Right lobe of liver (tissue), 4 donors: Measurements from ENCODE around the gene SPOCK1.

ENCODE experiments used
- POLR2A ChIP-seq: fragments of 450-650 bp; IDR thresholded peaks from one replicate; pipeline ENCODE4 v1.6.1; 2017; ENCODE audit warnings: antibody characterized with exemption, mild to moderate bottlenecking
- TF ChIP-seq, protein P1 (sequence below), 4 donors: fragments of 200-600 bp in 3 of 4; fragments of 450-650 bp in 1 of 4; IDR thresholded peaks; one replicate each; pipeline versions ENCODE4 v1.5.1 to v1.8.0; 2016 to 2022; ENCODE audit warnings: antibody characterized with exemption in 4 of 4, mild to moderate bottlenecking in 2 of 4
- donor health status: DM: no; HTN: no; CAD: no.
- donor health status: DM: no; HTN: no; CAD: no.
- donor health status: DM: no; HTN: yes; CAD: no.

DNA sequence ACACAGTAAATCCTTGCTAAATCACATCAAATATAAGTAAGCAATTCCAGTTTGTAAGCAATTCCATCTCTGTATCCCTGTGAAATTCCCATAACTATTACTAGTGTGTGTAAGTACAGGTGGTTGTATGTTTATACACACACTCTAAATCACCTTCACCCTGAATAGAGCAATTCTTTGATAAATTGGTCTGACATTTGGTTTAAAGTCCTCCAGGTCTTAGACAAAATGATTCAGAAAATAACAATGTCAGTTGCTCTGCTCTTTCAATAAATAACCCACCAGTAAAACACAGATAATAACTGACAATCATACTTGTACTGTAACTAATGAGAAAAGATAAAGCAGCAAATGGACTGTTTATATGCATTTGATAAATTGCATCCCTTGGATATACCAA, 226.3 kb downstream of the SPOCK1 start:
- TF ChIP-seq, protein P1, sequence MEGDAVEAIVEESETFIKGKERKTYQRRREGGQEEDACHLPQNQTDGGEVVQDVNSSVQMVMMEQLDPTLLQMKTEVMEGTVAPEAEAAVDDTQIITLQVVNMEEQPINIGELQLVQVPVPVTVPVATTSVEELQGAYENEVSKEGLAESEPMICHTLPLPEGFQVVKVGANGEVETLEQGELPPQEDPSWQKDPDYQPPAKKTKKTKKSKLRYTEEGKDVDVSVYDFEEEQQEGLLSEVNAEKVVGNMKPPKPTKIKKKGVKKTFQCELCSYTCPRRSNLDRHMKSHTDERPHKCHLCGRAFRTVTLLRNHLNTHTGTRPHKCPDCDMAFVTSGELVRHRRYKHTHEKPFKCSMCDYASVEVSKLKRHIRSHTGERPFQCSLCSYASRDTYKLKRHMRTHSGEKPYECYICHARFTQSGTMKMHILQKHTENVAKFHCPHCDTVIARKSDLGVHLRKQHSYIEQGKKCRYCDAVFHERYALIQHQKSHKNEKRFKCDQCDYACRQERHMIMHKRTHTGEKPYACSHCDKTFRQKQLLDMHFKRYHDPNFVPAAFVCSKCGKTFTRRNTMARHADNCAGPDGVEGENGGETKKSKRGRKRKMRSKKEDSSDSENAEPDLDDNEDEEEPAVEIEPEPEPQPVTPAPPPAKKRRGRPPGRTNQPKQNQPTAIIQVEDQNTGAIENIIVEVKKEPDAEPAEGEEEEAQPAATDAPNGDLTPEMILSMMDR (IDR thresholded peaks at IDR 0.05): no peak
- TF ChIP-seq POLR2A: no peak
